GDM1 (cell line): ENCODE results near the gene SFXN3.

ENCODE experiments used
- DNase-seq: peaks from one replicate; lab custom pipeline; 2025; lab: John Stamatoyannopoulos, UW

Gene SFXN3

GRCh38 chr10:101031128-101031795 is at the start of gene SFXN3, which contains the start of gene PDZD7:
SFXN3 (plus strand) TSS chr10:101031234; CDS start chr10:101034695, 3,461 bp downstream.
PDZD7 (minus strand) TSS chr10:101031129; CDS start chr10:101030219, 910 bp downstream.
- peak; percentile 84 for DNase-seq

- no peak for DNase-seq
Observed at GRCh38 chr10:100982916-100983830, 47.9 kb upstream of the SFXN3 start.

DNA sequence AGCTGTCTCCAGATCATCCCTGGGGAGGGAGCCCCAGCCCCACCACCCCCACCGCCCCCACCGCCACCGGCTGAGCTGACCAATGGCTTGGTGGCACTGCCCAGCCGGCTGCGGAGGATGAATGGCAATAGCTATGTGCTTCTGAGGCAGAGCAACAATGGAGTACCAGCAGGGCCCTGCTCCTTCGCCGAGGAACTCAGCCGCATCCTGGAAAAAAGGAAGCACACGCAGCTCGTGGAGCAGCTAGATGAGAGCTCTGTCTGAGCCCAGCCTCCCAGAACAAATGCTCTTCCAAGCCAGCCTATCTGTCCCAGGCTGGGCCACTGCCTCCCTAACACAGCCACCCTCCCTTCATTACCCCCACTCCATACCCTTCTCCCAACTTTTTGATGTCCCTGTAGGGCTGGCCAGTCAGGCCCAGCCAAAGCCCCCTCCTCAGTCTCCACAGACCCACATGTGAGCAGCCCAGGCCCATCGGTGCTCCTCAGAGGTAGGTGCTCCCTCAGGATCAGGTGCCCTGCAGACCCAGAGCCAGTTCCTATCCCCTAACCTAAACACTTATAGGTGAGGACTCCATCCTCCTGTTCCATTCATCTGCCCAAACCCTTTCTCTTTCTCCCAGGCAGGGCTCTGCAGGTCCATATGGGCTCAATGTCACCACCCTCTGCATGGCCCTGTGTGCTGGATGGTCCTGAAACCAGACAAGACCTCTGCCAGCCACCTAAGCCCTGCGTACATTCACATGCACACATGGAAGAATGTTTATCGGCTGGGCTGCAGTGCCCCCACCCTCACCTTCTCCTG is 47.0 kb upstream of the SFXN3 start:
- DNase-seq: no peak

DNA sequence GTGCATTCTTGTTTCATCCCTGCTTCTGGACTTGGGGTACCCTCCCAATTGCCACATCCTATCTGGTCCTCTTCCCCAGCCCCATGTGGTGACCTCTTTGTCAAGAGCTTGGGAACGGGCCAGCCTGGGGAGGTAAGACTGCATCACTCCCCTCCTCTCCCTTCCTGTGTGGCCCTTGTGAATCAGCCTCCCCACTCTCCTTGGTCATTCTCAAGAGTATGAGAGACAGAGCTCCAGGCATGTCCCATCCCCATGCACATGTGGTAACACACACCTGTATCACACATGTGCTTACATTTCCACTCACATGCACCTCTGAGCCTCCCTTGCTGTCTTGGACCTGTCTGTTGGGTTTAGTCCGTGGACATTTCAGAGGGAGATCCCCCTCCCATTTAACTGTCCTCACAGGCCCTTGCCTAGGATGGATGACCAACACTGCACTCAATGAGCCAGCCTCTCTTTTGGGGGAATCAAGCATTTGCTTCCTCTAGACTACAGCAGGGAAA is 46.3 kb upstream of the SFXN3 start:
- no peak for DNase-seq

DNA sequence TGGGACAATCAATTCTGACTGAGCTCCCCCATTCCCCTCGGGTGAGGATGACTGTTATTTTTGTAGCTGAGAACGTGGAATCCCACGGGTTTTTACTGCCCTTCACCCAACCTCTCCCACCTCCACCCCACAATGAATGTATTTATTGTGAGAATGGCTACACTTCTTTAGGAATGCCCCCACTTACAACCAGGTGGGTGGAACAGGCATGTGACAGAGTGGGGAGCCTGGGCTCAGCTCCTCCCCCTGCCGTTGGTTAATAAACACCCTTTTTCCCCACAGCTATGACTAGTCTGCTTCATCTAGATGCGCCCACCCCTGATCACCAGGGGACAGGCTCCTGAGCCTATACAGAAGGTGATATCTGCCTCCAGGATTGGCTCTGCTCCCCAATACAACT is 45.7 kb upstream of the SFXN3 start:
- DNase-seq: no peak

GRCh38 chr10:100986623-100986951 is 44.4 kb upstream of the SFXN3 start:
- no peak for DNase-seq

GRCh38 chr10:100986952-100987684 is 43.9 kb upstream of the SFXN3 start, which contains the start of the genes MRPL43 and TWNK:
MRPL43 (minus strand) TSS chr10:100987497; CDS start chr10:100987443, 54 bp downstream.
TWNK (plus strand) TSS chr10:100987543; CDS start chr10:100988211, 668 bp downstream.
- peak; percentile 49 for DNase-seq

GRCh38 chr10:100987685-100988049 is 43.4 kb upstream of the SFXN3 start:
- no peak for DNase-seq

GRCh38 chr10:100988166-100988565 is 42.9 kb upstream of the SFXN3 start:
- no peak for DNase-seq

DNA sequence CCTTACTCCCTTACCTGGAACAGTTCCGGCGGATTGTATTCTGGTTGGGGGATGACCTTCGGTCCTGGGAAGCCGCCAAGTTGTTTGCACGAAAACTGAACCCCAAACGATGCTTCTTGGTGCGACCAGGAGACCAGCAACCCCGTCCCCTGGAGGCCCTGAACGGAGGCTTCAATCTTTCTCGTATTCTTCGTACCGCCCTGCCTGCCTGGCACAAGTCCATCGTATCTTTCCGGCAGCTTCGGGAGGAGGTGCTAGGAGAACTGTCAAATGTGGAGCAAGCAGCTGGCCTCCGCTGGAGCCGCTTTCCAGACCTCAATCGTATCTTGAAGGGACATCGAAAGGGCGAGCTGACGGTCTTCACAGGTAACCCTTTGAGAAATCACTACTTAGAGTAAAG is 41.9 kb upstream of the SFXN3 start:
- no peak for DNase-seq

DNA sequence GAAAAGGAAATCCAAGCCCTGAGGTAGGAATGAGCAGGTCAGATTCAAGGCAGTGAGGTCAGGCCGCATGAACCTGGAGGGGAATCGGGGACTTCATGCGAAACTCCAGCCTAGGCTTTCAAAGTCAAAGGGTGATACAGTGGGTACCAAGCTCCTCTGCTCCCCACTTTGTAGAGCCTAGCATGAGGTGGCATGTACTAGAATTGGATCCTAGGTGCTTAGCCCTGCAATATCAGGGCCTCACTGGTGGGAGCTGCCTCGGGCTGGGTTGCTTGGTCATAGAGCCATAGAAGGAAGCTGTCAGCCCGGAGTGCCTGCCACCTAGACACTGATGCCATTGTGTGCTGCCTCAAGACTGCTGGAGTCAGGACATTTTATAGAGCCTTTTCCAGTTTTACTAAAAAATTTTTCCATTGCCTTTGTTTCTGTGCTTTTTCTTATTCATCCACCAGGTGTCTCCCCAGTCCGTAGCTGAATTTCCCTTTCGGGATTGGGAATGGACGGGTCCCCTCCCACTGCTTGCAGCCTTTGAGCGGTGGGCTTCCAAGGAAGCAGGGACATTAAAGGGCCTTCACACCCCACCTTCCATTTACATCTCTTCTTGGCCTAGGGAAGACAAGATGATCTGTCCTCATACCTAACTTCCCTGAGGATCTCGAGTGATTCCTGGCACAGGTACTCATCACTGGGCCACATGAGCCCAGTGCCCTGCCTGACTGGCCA is 36.9 kb upstream of the SFXN3 start:
- no peak for DNase-seq

GRCh38 chr10:100995181-100995580 is 35.9 kb upstream of the SFXN3 start:
- no peak for DNase-seq

DNA sequence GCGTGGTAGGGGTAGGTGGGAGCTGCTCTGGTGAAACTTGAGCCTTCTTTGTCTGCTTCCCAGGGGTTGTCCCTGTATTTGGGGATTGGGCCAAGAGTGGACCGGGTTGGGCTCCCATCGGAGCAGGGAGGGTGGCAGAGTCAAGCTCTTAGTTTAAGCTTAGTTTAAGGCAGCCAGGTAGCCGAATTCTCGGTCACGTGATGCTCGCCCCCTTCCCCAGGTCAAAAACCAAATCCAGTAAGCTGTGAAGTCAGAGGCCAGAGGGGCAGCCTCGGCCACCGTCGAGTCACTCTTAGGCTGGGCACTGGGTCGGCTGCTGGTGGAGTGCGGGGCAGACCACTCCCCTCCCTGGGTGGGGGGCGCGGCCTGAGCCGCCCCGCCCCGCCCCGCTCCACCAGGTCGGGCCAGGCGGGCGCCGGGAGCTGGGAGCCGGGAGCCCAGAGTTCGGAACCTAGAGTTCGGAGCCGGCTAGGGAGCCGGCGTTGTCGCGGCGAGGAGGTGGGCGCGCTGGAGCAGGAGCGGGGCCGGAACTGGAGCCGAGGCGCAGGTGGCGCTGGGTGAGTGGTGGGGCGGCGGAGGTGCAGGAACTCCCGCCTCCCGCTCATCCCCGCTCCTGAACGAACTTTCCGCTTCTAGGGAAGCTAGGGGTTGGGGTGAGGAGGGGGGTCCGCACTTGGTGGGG is 34.2 kb upstream of the SFXN3 start:
- peak; percentile 34 for DNase-seq

DNA sequence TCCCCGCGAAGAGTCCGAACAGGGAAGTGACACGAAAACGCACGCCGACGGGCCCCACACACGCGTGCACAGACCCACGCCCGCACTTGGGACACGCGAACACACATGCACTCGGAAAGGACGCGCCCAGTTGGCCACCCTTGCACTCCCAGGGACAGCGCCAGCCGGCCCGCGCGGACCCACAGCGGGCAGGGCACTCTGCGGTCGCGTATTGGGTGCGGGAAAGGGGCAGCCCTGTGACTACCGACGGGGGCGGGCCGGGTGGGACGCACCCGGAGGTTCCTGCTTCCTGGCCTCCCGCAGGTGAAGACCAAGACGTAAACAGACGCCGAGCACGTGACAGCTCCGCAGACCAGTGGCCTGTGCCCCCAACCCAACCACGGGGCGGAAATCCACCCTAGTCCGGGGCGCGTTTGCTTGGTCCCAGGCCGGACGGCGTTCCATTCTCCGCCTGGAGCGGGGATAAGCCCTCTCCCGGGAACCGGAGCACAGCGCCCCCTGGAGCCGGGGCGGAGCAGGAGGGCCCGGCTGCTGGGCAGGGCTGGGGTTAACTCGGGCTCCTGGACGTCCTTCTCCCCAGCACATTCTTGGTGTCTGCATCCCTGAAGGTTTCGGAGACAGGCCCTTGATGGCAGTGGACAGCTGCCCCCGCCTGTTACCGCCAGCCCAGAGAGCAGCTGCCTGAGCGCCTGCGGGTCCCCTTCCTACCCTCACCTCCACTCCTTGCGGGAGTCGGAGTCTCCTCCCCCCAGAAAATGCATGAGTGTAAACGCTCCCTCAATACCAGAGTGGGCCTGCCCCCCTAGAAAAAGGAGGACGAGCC is 33.5 kb upstream of the SFXN3 start:
- peak; percentile 72 for DNase-seq

DNA sequence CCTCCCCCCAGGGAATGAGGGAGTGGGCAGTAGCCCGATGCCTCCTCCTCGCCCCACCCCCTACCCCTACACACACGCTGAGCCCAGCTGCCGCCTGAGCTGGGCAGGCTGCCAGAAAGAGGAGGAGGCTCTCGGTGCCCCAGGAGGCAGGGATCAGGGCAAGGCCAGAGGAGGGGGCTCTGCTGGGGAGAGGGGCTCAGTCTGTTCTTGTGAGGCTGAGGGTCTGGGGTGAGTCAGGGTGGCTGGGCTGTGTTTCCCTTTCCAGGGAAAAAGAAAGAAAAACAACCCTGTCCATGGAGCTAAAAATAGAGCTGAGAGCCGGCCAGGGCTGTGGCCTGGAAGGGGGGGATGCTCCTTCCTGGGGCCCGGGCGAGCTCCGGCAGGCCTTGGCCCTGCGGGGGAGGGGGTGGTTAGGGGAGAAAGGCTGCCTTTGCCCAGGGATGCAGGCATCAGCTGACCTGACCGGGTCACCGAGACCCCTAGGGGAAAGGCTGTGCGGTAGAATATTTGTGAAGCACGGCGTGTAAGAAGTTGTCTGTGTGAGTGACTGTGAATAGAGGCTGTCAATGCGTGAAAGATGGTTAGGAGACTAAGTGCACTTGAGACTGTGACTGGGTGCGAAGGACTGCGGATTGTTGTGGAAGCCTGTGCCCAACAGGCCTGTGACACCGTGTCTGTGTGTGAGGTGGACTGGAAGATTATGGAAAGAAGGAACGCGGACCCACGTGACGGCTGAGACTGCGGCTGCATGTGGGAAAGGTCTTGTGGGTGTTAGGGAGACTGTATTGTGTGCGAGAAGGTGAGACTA is 32.6 kb upstream of the SFXN3 start:
- DNase-seq: peak; percentile 71

DNA sequence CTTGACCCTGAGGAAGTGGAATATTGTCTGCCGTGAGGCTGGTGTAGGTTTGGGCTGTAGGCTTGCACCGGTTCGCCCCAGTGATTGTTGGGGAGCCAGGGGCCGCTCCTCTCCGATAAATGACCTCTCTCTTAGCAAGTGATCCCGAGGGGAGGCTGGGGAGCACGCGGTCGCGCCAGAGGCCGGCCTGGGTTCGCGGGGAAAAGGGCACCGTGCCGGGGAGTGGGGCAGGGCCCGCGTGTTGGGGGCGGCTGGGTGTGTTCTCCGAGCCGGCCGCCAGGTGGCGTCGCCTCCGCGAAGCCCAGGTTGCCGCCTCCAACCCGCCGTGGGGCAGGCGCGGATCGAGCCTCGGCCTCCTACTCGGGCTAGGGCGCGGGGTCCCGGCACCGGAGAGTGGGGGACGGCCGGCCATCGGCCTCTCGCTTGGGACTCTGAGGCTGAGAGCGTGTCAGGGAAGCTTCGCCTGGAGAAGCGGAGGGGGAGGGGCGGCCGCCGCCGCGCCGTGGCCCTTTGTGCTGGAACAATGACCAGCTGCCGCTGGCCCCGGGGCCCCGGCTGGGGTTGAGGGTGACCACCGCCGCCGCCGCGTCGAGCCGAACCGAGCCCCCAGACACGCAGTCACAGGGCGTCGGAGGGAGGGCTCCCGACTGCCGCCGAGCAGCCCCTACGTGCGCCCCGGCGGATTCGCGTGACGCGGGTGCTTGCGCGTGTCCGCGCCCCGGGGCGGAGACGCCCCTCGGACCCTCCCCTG is 31.9 kb upstream of the SFXN3 start:
- DNase-seq: peak; percentile 74

- no peak for DNase-seq
Observed at GRCh38 chr10:100999742-101000126, 31.3 kb upstream of the SFXN3 start, which contains the start of gene LZTS2. LZTS2 (plus strand) TSS chr10:100999808; CDS start chr10:101002539, 2,731 bp downstream.
